ENCODE measurements around the gene FLT3LG.

GRCh38 chr19:49512970-49513745 lies 39.1 kb downstream of the FLT3LG start:
- TF ChIP-seq CTCF (IDR thresholded peaks at IDR 0.05; ENCODE audit: low read depth, low read length) (no peak), EZH2phosphoT487 (IDR thresholded peaks at IDR 0.05; ENCODE audit: low read depth) (no peak)

All from OCI-LY3 (cell line).